ENCODE results near the gene KDM3B. TPM values are rescaled to one million over a fixed set of nuclear protein-coding genes. Genes with fewer than 3 reads are reported as not detected.
"Not testable (repeated sequence)": the region's sequence is repeated elsewhere in the genome, so short reads cannot be mapped to it uniquely, and the experiment has no call there.

The KDM3B gene
- total RNA-seq, 2 experiments from 2014 or later, result 33.4 to 36.2 TPM

GRCh38 chr5:138472353-138472752 lies 119.9 kb downstream of the KDM3B start:
- Mint-ChIP-seq H3K27ac (no peak overlapping the region), H3K36me3 (ENCODE audit: low read depth) (peaks cover 12% of the 10 kb centered on the region), H3K4me1 (ENCODE audit: low read depth) (peaks cover 15% of the 10 kb centered on the region), H3K4me3 (no peak overlapping the region), H3K27me3 (ENCODE audit: low read depth) (no peaks in the 10 kb centered on the region), H3K9me3 (no peaks in the 10 kb centered on the region)
- CTCF ChIA-PET, result interaction anchor here (0.9 kb wide), 1 partner anchor 31 kb away, joined by 4 read pairs; no protein-coding TSS in a partner anchor
- intact Hi-C loops (cut with micrococcal nuclease), result no loop called here
- no peak for DNase-seq

GRCh38 chr5:138473151-138473550 lies 120.7 kb downstream of the KDM3B start:
- intact Hi-C loops (cut with micrococcal nuclease); H3K27me3 Mint-ChIP-seq (ENCODE audit: low read depth); CTCF ChIA-PET; H3K4me3 Mint-ChIP-seq; H3K36me3 Mint-ChIP-seq (ENCODE audit: low read depth); H3K9me3 Mint-ChIP-seq; H3K4me1 Mint-ChIP-seq (ENCODE audit: low read depth); H3K27ac Mint-ChIP-seq; DNase-seq: not testable (repeated sequence)

GRCh38 chr5:138476918-138477317 lies 124.4 kb downstream of the KDM3B start:
- Mint-ChIP-seq H3K9me3 (no peaks in the 10 kb centered on the region), H3K4me1 (ENCODE audit: low read depth) (no peaks in the 10 kb centered on the region), H3K4me3 (no peak overlapping the region), H3K27ac (no peak overlapping the region), H3K36me3 (ENCODE audit: low read depth) (no peaks in the 10 kb centered on the region), H3K27me3 (ENCODE audit: low read depth) (no peaks in the 10 kb centered on the region)
- intact Hi-C loops (cut with micrococcal nuclease), result no loop called here
- CTCF ChIA-PET, result no interaction called here
- DNase-seq, result no peak

- intact Hi-C loops (cut with micrococcal nuclease), result no loop called here
- H3K4me1 Mint-ChIP-seq (ENCODE audit: low read depth), result no peaks in the 10 kb centered on the region
- H3K27me3 Mint-ChIP-seq (ENCODE audit: low read depth), result no peaks in the 10 kb centered on the region
- no peak overlapping the region for H3K27ac Mint-ChIP-seq
- no peaks in the 10 kb centered on the region for H3K9me3 Mint-ChIP-seq
- no peak for DNase-seq
- H3K4me3 Mint-ChIP-seq, result no peak overlapping the region
- CTCF ChIA-PET, result interaction anchor here (0.8 kb wide), 1 partner anchor 46 kb away, joined by 3 read pairs; no protein-coding TSS in a partner anchor
- H3K36me3 Mint-ChIP-seq (ENCODE audit: low read depth), result no peaks in the 10 kb centered on the region
These were observed 130.2 kb downstream of the KDM3B start for GRCh38 chr5:138482638-138483037.

Other genes with a start within 250 kb of the KDM3B start
- gene NME5, start 213.3 kb upstream of the KDM3B start, total RNA-seq, result not detected
- 10 to 100 TPM; 94.8 to 95.6 TPM for gene BRD8, start 174.1 kb upstream of the KDM3B start, total RNA-seq
- gene KIF20A, start 173.6 kb upstream of the KDM3B start, total RNA-seq, result 10 to 100 TPM; 78.9 to 81.9 TPM
- 10 to 100 TPM; 44.3 to 47.2 TPM for gene CDC23, start 139.4 kb upstream of the KDM3B start, total RNA-seq
- not detected for gene GFRA3, start 78.1 kb upstream of the KDM3B start, total RNA-seq
- 10 to 100 TPM; 23.2 to 26.6 TPM for gene CDC25C, start 20.9 kb upstream of the KDM3B start, total RNA-seq
- 10 to 100 TPM; 20.7 to 21.8 TPM for gene FAM53C, start 14.4 kb upstream of the KDM3B start, total RNA-seq
- 1 to 10 TPM; 1.8 to 2.2 TPM for gene REEP2, start 86.4 kb downstream of the KDM3B start, total RNA-seq
- gene EGR1, start 112.8 kb downstream of the KDM3B start, total RNA-seq, result 10 to 100 TPM; 20.4 to 20.7 TPM
- 100 to 1,000 TPM in 1 of 2 experiments, 10 to 100 TPM in 1; 99.8 to 107 TPM for gene ETF1, start 190.6 kb downstream of the KDM3B start, total RNA-seq
- 100 to 1,000 TPM; 457 to 472 TPM for gene HSPA9, start 222.7 kb downstream of the KDM3B start, total RNA-seq